ENCODE measurements around the gene GRK3.
A peak's percentile ranks its signal among the peaks of the same experiment; 100 is the strongest.
"Not testable (repeated sequence)": the region's sequence is repeated elsewhere in the genome, so short reads cannot be mapped to it uniquely, and the experiment has no call there.

GRK3 gene

GRCh38 chr22:25564320-25564978 is at the start of gene GRK3:
Gene GRK3 (plus strand): TSS chr22:25564675. CDS start chr22:25565041, 366 bp downstream.
- peak; percentile 76 for DNase-seq

GRCh38 chr22:25518000-25518663 is 46.3 kb upstream of the GRK3 start:
- no peak for DNase-seq

- no peak for DNase-seq
Observed at GRCh38 chr22:25525376-25525775, 39.1 kb upstream of the GRK3 start.

- DNase-seq: not testable (repeated sequence)
Observed at GRCh38 chr22:25525804-25526584, 38.5 kb upstream of the GRK3 start.

- not testable (repeated sequence) for DNase-seq
Observed at GRCh38 chr22:25527016-25527415, 37.5 kb upstream of the GRK3 start.

GRCh38 chr22:25528068-25528467 is 36.4 kb upstream of the GRK3 start:
- DNase-seq: not testable (repeated sequence)

GRCh38 chr22:25529059-25529458 is 35.4 kb upstream of the GRK3 start:
- not testable (repeated sequence) for DNase-seq

GRCh38 chr22:25529541-25530137 is 34.8 kb upstream of the GRK3 start:
- not testable (repeated sequence) for DNase-seq

- not testable (repeated sequence) for DNase-seq
Observed at GRCh38 chr22:25531677-25532076, 32.8 kb upstream of the GRK3 start.

- DNase-seq: no peak
Observed at GRCh38 chr22:25534724-25535123, 29.8 kb upstream of the GRK3 start.

- DNase-seq: no peak
Observed at GRCh38 chr22:25536589-25536988, 27.9 kb upstream of the GRK3 start.

- no peak for DNase-seq
Observed at GRCh38 chr22:25540166-25540907, 24.1 kb upstream of the GRK3 start.

- no peak for DNase-seq
Observed at GRCh38 chr22:25540908-25541660, 23.4 kb upstream of the GRK3 start.

GRCh38 chr22:25542191-25542590 is 22.3 kb upstream of the GRK3 start:
- DNase-seq: no peak

- no peak for DNase-seq
Observed at GRCh38 chr22:25542720-25543402, 21.6 kb upstream of the GRK3 start.

- DNase-seq: no peak
Observed at GRCh38 chr22:25545146-25545545, 19.3 kb upstream of the GRK3 start.

GRCh38 chr22:25545672-25546071 is 18.8 kb upstream of the GRK3 start:
- no peak for DNase-seq

- DNase-seq: no peak
Observed at GRCh38 chr22:25546242-25546641, 18.2 kb upstream of the GRK3 start.

- DNase-seq: no peak
Observed at GRCh38 chr22:25546751-25547150, 17.7 kb upstream of the GRK3 start.

GRCh38 chr22:25548866-25549464 is 15.5 kb upstream of the GRK3 start:
- DNase-seq: no peak

GRCh38 chr22:25551396-25551795 is 13.1 kb upstream of the GRK3 start:
- no peak for DNase-seq
